SU-DHL-6 (cell line): ENCODE results near the gene COG5.

Source experiments
- EZH2phosphoT487 ChIP-seq: fragments of 200-600 bp; sonication (generic), shearing (Covaris generic); conservative IDR thresholded peaks from 2 replicates; pipeline ENCODE4 v1.6.1; 2018; ENCODE audit warnings: mild to moderate bottlenecking, antibody characterized with exemption, low read length, moderate library complexity, mixed read lengths
- TF ChIP-seq, protein P1 (sequence below): fragments of 200-600 bp; sonication (generic); IDR thresholded peaks from one replicate; pipeline ENCODE4 v1.5.1; 2017; ENCODE audit warnings: antibody characterized with exemption, mild to moderate bottlenecking, low read length, moderate library complexity; ENCODE audit not compliant: insufficient read depth, poor library complexity, severe bottlenecking

DNA sequence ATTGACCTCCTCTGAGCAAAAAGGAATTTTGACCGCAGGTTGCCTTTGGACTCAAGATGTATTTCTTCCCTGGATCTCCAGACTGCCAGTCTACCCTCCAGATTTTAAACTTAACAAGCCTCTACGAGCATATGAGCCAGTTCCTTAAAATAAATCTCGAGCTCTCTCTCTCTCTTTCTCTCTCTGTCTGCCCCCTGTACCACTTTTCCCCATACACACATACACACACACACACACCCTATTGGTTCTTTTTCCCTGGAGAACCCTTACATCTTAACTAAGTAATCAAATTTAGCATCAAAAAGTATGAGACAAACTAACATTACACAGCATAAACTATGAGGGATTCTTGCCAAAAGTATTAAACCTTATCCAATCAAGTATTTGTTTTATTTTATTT, 27.7 kb upstream of the COG5 start:
- TF ChIP-seq, protein P1, sequence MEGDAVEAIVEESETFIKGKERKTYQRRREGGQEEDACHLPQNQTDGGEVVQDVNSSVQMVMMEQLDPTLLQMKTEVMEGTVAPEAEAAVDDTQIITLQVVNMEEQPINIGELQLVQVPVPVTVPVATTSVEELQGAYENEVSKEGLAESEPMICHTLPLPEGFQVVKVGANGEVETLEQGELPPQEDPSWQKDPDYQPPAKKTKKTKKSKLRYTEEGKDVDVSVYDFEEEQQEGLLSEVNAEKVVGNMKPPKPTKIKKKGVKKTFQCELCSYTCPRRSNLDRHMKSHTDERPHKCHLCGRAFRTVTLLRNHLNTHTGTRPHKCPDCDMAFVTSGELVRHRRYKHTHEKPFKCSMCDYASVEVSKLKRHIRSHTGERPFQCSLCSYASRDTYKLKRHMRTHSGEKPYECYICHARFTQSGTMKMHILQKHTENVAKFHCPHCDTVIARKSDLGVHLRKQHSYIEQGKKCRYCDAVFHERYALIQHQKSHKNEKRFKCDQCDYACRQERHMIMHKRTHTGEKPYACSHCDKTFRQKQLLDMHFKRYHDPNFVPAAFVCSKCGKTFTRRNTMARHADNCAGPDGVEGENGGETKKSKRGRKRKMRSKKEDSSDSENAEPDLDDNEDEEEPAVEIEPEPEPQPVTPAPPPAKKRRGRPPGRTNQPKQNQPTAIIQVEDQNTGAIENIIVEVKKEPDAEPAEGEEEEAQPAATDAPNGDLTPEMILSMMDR = no peak
- TF ChIP-seq EZH2phosphoT487 = no peak
